ENCODE data around the gene DAW1.

DAW1 gene

DNA sequence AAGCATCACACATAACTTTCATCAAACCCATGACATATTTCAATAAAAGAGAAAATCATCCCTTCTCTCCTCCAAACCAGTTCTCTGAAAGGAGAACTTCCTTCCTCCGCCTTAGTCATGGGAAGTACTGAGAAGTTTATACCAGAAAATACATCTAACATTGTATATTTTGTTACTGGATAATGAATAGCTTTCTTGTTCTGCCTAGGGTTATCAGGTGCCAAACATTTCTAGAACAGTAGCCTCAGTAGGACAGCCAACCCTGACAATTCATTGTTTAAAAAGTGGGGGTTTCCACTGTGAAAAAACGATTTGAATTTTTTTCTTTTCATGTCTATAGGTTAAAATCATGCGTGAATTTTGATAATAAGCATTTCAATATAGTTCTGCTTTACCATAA, 16.0 kb upstream of the DAW1 start:
- Histone ChIP-seq H3K36me3 (ENCODE audit: insufficient read depth, low read length) (no peaks in the 10 kb centered on the region), H3K9ac (ENCODE audit: low read length) (no peak overlapping the region), H3K9me3 (ENCODE audit: low read length) (no peaks in the 10 kb centered on the region), H3K4me1 (ENCODE audit: insufficient read depth, low read length, severe bottlenecking) (no peaks in the 10 kb centered on the region), H3K27ac (ENCODE audit: low read depth, low read length, poor library complexity, severe bottlenecking) (no peak overlapping the region), H4K20me1 (ENCODE audit: insufficient read depth, low read length) (no peaks in the 10 kb centered on the region), H3K9me2 (ENCODE audit: low read depth, low read length) (no peaks in the 10 kb centered on the region), H3K4me2 (ENCODE audit: low read length) (no peak overlapping the region), H2AFZ (ENCODE audit: low read length) (no peak overlapping the region), H3K79me2 (ENCODE audit: insufficient read depth, low read length) (no peaks in the 10 kb centered on the region), H3K27me3 (ENCODE audit: insufficient read depth, low read length) (no peaks in the 10 kb centered on the region), H3K4me3 (ENCODE audit: low read depth, low read length, poor library complexity, severe bottlenecking) (no peak overlapping the region), H3F3A (ENCODE audit: insufficient read depth, low read length) (no peaks in the 10 kb centered on the region)
- TF ChIP-seq, protein P1, sequence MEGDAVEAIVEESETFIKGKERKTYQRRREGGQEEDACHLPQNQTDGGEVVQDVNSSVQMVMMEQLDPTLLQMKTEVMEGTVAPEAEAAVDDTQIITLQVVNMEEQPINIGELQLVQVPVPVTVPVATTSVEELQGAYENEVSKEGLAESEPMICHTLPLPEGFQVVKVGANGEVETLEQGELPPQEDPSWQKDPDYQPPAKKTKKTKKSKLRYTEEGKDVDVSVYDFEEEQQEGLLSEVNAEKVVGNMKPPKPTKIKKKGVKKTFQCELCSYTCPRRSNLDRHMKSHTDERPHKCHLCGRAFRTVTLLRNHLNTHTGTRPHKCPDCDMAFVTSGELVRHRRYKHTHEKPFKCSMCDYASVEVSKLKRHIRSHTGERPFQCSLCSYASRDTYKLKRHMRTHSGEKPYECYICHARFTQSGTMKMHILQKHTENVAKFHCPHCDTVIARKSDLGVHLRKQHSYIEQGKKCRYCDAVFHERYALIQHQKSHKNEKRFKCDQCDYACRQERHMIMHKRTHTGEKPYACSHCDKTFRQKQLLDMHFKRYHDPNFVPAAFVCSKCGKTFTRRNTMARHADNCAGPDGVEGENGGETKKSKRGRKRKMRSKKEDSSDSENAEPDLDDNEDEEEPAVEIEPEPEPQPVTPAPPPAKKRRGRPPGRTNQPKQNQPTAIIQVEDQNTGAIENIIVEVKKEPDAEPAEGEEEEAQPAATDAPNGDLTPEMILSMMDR (IDR thresholded peaks at IDR 0.05; ENCODE audit: low read length) = no peak
- no peak for TF ChIP-seq EZH2 (IDR thresholded peaks at IDR 0.05; ENCODE audit: borderline replicate concordance, low read length)

DNA sequence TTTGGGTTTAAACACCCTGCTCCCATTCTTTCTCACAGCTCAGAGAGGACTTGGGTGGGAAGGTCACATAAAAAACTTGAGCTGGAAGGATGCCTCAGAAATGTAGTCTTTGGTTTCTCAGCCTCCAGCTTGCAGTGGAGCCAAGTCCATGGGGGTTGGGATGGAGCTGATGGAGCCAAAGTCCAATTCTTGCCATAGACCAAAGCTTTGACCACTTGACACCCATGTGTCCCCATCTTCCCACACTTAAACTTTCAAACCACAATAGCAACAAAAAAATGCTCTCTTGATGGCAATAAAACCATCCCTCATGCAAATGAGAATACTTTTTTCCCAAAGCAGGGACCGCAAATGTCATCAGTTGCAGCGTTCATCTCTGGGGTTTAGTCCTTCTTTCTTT, 14.7 kb upstream of the DAW1 start:
- Histone ChIP-seq H4K20me1 (ENCODE audit: insufficient read depth, low read length) (no peaks in the 10 kb centered on the region), H3F3A (ENCODE audit: insufficient read depth, low read length) (no peaks in the 10 kb centered on the region), H2AFZ (ENCODE audit: low read length) (no peak overlapping the region), H3K9me3 (ENCODE audit: low read length) (no peaks in the 10 kb centered on the region), H3K27ac (ENCODE audit: low read depth, low read length, poor library complexity, severe bottlenecking) (no peak overlapping the region), H3K79me2 (ENCODE audit: insufficient read depth, low read length) (no peaks in the 10 kb centered on the region), H3K9me2 (ENCODE audit: low read depth, low read length) (no peaks in the 10 kb centered on the region), H3K36me3 (ENCODE audit: insufficient read depth, low read length) (no peaks in the 10 kb centered on the region), H3K4me3 (ENCODE audit: low read depth, low read length, poor library complexity, severe bottlenecking) (no peak overlapping the region), H3K27me3 (ENCODE audit: insufficient read depth, low read length) (no peaks in the 10 kb centered on the region), H3K4me2 (ENCODE audit: low read length) (no peak overlapping the region), H3K9ac (ENCODE audit: low read length) (no peak overlapping the region), H3K4me1 (ENCODE audit: insufficient read depth, low read length, severe bottlenecking) (no peaks in the 10 kb centered on the region)
- no peak for TF ChIP-seq EZH2 (IDR thresholded peaks at IDR 0.05; ENCODE audit: borderline replicate concordance, low read length)
- TF ChIP-seq, protein P1 (IDR thresholded peaks at IDR 0.05; ENCODE audit: low read length) = no peak

DNA sequence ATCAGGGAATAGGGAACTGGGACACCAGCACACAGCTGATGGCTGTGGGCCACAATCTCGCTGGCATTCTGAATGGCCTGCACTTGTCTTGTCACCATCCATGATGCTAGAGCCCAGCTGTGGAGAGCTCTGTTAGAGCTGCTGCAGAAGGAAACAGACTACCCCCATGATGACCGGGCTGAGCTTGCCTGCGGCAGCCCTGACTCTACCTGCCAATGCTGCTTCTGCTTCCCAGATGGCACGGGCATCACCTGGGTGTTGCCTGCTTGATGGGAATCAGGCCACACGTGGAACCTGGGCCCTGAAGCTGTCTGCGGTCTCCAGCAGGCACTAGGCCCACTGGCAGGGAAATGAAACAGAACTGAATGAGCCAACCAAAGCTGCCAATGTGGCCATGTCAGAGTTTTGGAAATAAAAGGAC, 11.2 kb upstream of the DAW1 start:
- Histone ChIP-seq H3K9me2 (ENCODE audit: low read depth, low read length) (no peaks in the 10 kb centered on the region), H3K27me3 (ENCODE audit: insufficient read depth, low read length) (no peaks in the 10 kb centered on the region), H3F3A (ENCODE audit: insufficient read depth, low read length) (no peaks in the 10 kb centered on the region), H2AFZ (ENCODE audit: low read length) (no peak overlapping the region), H3K9me3 (ENCODE audit: low read length) (no peaks in the 10 kb centered on the region), H3K27ac (ENCODE audit: low read depth, low read length, poor library complexity, severe bottlenecking) (no peak overlapping the region), H4K20me1 (ENCODE audit: insufficient read depth, low read length) (no peaks in the 10 kb centered on the region), H3K79me2 (ENCODE audit: insufficient read depth, low read length) (no peaks in the 10 kb centered on the region), H3K4me3 (ENCODE audit: low read depth, low read length, poor library complexity, severe bottlenecking) (no peak overlapping the region), H3K36me3 (ENCODE audit: insufficient read depth, low read length) (no peaks in the 10 kb centered on the region), H3K4me1 (ENCODE audit: insufficient read depth, low read length, severe bottlenecking) (no peaks in the 10 kb centered on the region), H3K4me2 (ENCODE audit: low read length) (no peak overlapping the region), H3K9ac (ENCODE audit: low read length) (no peak overlapping the region)
- TF ChIP-seq EZH2 (IDR thresholded peaks at IDR 0.05; ENCODE audit: borderline replicate concordance, low read length) = no peak
- TF ChIP-seq, protein P1 (IDR thresholded peaks at IDR 0.05; ENCODE audit: low read length) = no peak

All from OCI-LY1 (cell line).